ENCODE measurements around the gene VAV1.

DNA sequence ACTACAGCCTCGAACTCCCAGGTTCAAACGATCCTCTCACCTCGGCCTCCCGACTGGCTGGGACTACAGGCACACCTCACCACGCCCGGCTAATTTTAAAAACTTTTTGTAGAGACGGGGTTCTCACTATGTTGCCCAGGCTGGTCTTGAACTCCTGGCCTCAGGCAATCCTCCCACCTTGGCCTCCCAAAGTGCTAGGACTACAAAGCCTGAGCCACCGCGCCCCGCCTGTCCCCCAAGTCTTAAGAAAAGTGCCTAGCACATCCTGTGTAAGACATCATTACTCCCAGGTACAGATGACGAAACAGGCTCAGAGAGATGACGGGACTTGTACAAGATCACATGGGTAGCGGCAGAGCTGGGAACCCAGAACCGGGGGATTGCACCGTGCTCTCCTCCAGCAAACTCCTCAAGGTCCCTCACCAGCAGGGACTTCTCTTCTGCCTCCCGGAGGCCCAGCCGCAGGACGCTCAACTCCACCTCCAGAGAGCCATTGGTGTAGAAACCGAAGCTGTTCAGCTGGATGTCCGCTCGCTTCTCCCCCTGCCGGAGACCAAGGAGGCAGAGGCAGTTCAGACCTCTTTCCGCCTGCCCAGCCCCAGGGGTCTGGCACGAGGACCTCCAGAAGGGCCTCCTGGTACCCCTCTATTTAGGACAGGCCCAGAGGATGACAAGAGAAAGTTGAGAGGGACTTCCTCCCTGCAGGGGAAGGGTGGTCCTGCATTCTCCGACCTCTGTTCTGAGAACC lies 36.2 kb upstream of the VAV1 start:
- TF ChIP-seq PHF8 (IDR thresholded peaks at IDR 0.05; ENCODE audit: borderline replicate concordance, low read depth) = no peak
- TF ChIP-seq, protein P1, sequence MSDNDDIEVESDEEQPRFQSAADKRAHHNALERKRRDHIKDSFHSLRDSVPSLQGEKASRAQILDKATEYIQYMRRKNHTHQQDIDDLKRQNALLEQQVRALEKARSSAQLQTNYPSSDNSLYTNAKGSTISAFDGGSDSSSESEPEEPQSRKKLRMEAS (IDR thresholded peaks at IDR 0.05) = peak; percentile 49; the same call in 1 of the 2 replicates

Measured in A549 (cell line).